Adrenal gland (tissue), 5 donors: ENCODE measurements around the gene GMDS.

ENCODE experiments used
- POLR2A ChIP-seq, 2 donors: fragments of 450-650 bp; IDR thresholded peaks; one replicate each; pipeline ENCODE4 v1.6.1; 2017; ENCODE audit warnings: antibody characterized with exemption in 2 of 2, mild to moderate bottlenecking in 2 of 2, moderate library complexity in 1 of 2
- TF ChIP-seq, protein P1 (sequence below), 6 experiments: fragments of 450-650 bp in 4 of 6; fragments of 200-600 bp in 2 of 6; sonication (generic) in 1 of 6; IDR thresholded peaks; 1 replicate in 5 of 6; 2 replicates in 1 of 6; pipeline versions ENCODE4 v1.5.1 to v1.8.0; 2016 to 2021; ENCODE audit warnings: antibody characterized with exemption in 6 of 6, mild to moderate bottlenecking in 2 of 6, moderate library complexity in 1 of 6
- donor health status: DM: no; HTN: no; CAD: no.

DNA sequence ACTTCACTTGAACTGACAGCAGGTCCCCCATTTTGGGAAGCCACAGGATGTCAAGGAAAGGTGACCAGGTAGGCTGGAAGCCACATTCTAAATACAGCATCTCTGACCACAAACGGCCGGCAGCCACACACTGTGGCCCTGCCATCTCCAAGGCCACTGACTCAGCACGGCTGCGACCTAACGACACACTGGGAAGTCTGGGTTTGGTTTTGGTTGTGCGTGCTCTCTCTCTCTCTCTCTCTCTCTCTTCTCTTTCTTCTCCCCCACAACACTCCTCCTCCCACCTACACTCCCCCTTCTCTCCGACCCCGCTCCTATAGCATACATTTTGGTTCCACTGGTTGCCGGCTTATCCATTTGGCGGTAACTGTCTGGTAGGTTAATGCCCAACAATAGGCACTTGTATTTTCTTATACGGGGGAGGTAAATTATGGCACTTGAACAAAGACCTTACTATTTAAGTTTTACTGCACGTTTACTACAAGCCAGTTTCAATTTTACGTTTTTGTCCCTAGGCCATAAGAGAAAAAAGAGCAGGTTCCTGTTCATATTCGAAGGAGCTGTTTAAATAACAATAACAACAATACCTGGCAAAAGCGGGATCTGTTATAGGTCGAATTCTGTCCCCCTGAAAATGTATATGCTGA, 103.6 kb downstream of the GMDS start:
- TF ChIP-seq, protein P1, sequence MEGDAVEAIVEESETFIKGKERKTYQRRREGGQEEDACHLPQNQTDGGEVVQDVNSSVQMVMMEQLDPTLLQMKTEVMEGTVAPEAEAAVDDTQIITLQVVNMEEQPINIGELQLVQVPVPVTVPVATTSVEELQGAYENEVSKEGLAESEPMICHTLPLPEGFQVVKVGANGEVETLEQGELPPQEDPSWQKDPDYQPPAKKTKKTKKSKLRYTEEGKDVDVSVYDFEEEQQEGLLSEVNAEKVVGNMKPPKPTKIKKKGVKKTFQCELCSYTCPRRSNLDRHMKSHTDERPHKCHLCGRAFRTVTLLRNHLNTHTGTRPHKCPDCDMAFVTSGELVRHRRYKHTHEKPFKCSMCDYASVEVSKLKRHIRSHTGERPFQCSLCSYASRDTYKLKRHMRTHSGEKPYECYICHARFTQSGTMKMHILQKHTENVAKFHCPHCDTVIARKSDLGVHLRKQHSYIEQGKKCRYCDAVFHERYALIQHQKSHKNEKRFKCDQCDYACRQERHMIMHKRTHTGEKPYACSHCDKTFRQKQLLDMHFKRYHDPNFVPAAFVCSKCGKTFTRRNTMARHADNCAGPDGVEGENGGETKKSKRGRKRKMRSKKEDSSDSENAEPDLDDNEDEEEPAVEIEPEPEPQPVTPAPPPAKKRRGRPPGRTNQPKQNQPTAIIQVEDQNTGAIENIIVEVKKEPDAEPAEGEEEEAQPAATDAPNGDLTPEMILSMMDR (IDR thresholded peaks at IDR 0.05): no peak
- TF ChIP-seq POLR2A (IDR thresholded peaks at IDR 0.05): no peak
